HCT116 (cell line): Measurements from ENCODE around the gene ANHX. TPM values are rescaled to one million over a fixed set of nuclear protein-coding genes. Genes with fewer than 3 reads are reported as not detected.

Experiments
- ATAC-seq: fragments of 200-7000 bp; cut with Tn5 transposase; 2 replicates; pipeline ENCODE4 v1.9.1; 2020; ENCODE audit warnings: mild to moderate bottlenecking, moderate library complexity
- BruUV-seq: library from RNA; stranded (reverse); fragments of 400-500 nt; replicated peaks from 2 replicates; lab custom pipeline; 2021; lab: Mats Ljungman, UMichigan
- CTCF ChIA-PET: fragments of 300-600 bp; sonication (Branson Sonifier 250); formaldehyde crosslinking; loops from one replicate; lab custom pipeline; 2021; ENCODE audit warnings: antibody characterized with exemption; lab: Charles Lee
- POLR2A ChIA-PET: fragments of 300-600, 350-600 bp; sonication (Branson Sonifier 250); formaldehyde crosslinking; loops from one replicate; lab custom pipeline; 2021; ENCODE audit warnings: antibody characterized with exemption; lab: Charles Lee
- RAD21 ChIA-PET, 2 experiments: fragments of 300-600 bp; sonication (Branson Sonifier 250); formaldehyde crosslinking; loops; one replicate each; lab custom pipeline; 2023; ENCODE audit warnings: low total read pairs in 2 of 2; ENCODE audit not compliant: uncharacterized antibody in 2 of 2, unreplicated experiment in 2 of 2, low non-redundant PET in 1 of 2; lab: Charles Lee
- DNase-seq: peaks from one replicate; pipeline ENCODE4 v3.0.0-alpha.2; 2010; ENCODE audit warnings: low read depth, low spot score
- H2AFZ ChIP-seq: fragments of 200-600 bp; shearing (Covaris generic), sonication (generic); 2 replicates; pipeline ENCODE4 v1.6.1; 2017; ENCODE audit warnings: low read depth, mixed run types, mixed read lengths, antibody characterized with exemption, low read length; ENCODE audit not compliant: poor library complexity, severe bottlenecking
- H3K27ac ChIP-seq: 2 replicates; pipeline ENCODE4 v1.5.1; 2012; ENCODE audit warnings: low read depth, low read length
- H3K27me3 ChIP-seq: fragments of 200-600 bp; sonication (generic); 2 replicates; pipeline ENCODE4 v1.6.1; 2016; ENCODE audit warnings: mixed run types, low read length, mixed read lengths; ENCODE audit not compliant: insufficient read depth
- H3K36me3 ChIP-seq, 2 experiments: fragments of 200-500 bp in 1 of 2; fragments of 200-600 bp in 1 of 2; sonication (Bioruptor generic) in 1 of 2; sonication (generic) in 1 of 2; 2 replicates each; pipeline versions ENCODE4 v1.5.1 to v1.6.1; 2014 to 2016; ENCODE audit warnings: low read length in 2 of 2, inconsistent platforms in 1 of 2, mixed read lengths in 1 of 2, mixed run types in 1 of 2; ENCODE audit not compliant: insufficient read depth in 2 of 2, control insufficient read depth in 1 of 2
- H3K4me1 ChIP-seq, 2 experiments: fragments of 200-600 bp in 1 of 2; sonication (generic) in 1 of 2; 2 replicates each; pipeline versions ENCODE4 v1.5.1 to v1.6.1; 2012 to 2017; ENCODE audit warnings: low read length in 2 of 2, inconsistent platforms in 1 of 2, mild to moderate bottlenecking in 1 of 2, mixed read lengths in 1 of 2, mixed run types in 1 of 2, moderate library complexity in 1 of 2; ENCODE audit not compliant: insufficient read depth in 2 of 2, control insufficient read depth in 1 of 2
- H3K4me2 ChIP-seq: fragments of 200-600 bp; sonication (generic); 2 replicates; pipeline ENCODE4 v1.6.1; 2017; ENCODE audit warnings: mixed run types, low read length, mixed read lengths
- H3K4me3 ChIP-seq, 2 experiments: fragments of 200-600 bp in 1 of 2; sonication (generic) in 1 of 2; replicated peaks in 1 of 2; 2 replicates each; pipeline ENCODE4 v1.5.1; 2011 to 2016; ENCODE audit warnings: low read length in 2 of 2, control low read depth in 1 of 2, low read depth in 1 of 2, mild to moderate bottlenecking in 1 of 2, mixed read lengths in 1 of 2, mixed run types in 1 of 2
- H3K79me2 ChIP-seq: fragments of 200-600 bp; sonication (generic); 2 replicates; pipeline ENCODE4 v1.6.1; 2017; ENCODE audit warnings: mild to moderate bottlenecking, mixed run types, low read length, moderate library complexity, mixed read lengths; ENCODE audit not compliant: insufficient read depth
- H3K9ac ChIP-seq: fragments of 200-600 bp; sonication (generic); 2 replicates; pipeline ENCODE4 v1.6.1; 2016; ENCODE audit warnings: low read length, mixed read lengths
- H3K9me2 ChIP-seq: fragments of 200-600 bp; sonication (generic), shearing (Covaris generic); 2 replicates; pipeline ENCODE4 v1.6.1; 2017; ENCODE audit warnings: mixed run types, mild to moderate bottlenecking, moderate library complexity; ENCODE audit not compliant: insufficient read depth
- H3K9me3 ChIP-seq, 2 experiments: fragments of 200-500 bp in 1 of 2; fragments of 200-600 bp in 1 of 2; sonication (Bioruptor generic) in 1 of 2; sonication (generic) in 1 of 2; 2 replicates each; pipeline ENCODE4 v1.6.1; 2014 to 2017; ENCODE audit warnings: low read length in 2 of 2, mixed read lengths in 2 of 2, inconsistent platforms in 1 of 2, low read depth in 1 of 2, mild to moderate bottlenecking in 1 of 2, mixed run types in 1 of 2, moderate library complexity in 1 of 2; ENCODE audit not compliant: control insufficient read depth in 1 of 2, insufficient read depth in 1 of 2
- H4K20me1 ChIP-seq: fragments of 200-600 bp; sonication (generic), shearing (Covaris generic); 2 replicates; pipeline ENCODE4 v1.6.1; 2017; ENCODE audit warnings: mixed run types, mild to moderate bottlenecking, moderate library complexity; ENCODE audit not compliant: insufficient read depth
- CBX3 ChIP-seq: IDR thresholded peaks from 2 replicates; pipeline ENCODE4 v1.6.1; 2012; ENCODE audit warnings: low read depth
- CEBPB ChIP-seq: IDR thresholded peaks from 2 replicates; pipeline ENCODE4 v1.6.1; 2012; ENCODE audit warnings: low read depth
- EZH2 ChIP-seq: fragments of 200-600 bp; sonication (generic); IDR thresholded peaks from 2 replicates; pipeline ENCODE4 v1.6.1; 2017; ENCODE audit warnings: antibody characterized with exemption, mixed run types
- EZH2phosphoT487 ChIP-seq: fragments of 200-600 bp; IDR thresholded peaks from 2 replicates; pipeline ENCODE4 v1.6.1; 2018; ENCODE audit warnings: antibody characterized with exemption, borderline replicate concordance
- FOSL1 ChIP-seq: IDR thresholded peaks from 2 replicates; pipeline ENCODE4 v1.6.1; 2012; ENCODE audit warnings: low read depth
- JUND ChIP-seq: IDR thresholded peaks from 2 replicates; pipeline ENCODE4 v1.6.1; 2012
- MAX ChIP-seq: IDR thresholded peaks from 2 replicates; pipeline ENCODE4 v1.6.1; 2012
- POLR2A ChIP-seq: IDR thresholded peaks from 2 replicates; pipeline ENCODE4 v1.7.0; 2011; ENCODE audit warnings: borderline replicate concordance; ENCODE audit not compliant: insufficient read depth, insufficient read length; ENCODE audit errors: extremely low read depth
- POLR2AphosphoS5 ChIP-seq: IDR thresholded peaks from 2 replicates; pipeline ENCODE4 v1.6.1; 2011; ENCODE audit warnings: mild to moderate bottlenecking, low read depth, low read length, moderate library complexity
- RAD21 ChIP-seq: IDR thresholded peaks from 2 replicates; pipeline ENCODE4 v1.6.1; 2012; ENCODE audit warnings: low read depth, mild to moderate bottlenecking
- SIN3A ChIP-seq: IDR thresholded peaks from 2 replicates; pipeline ENCODE4 v1.6.1; 2012; ENCODE audit warnings: low read depth
- SP1 ChIP-seq: IDR thresholded peaks from 2 replicates; pipeline ENCODE4 v1.6.1; 2012; ENCODE audit warnings: low read depth
- YY1 ChIP-seq: IDR thresholded peaks from 2 replicates; pipeline ENCODE4 v1.6.1; 2011; ENCODE audit warnings: low read length, low read depth, moderate library complexity, mild to moderate bottlenecking; ENCODE audit not compliant: insufficient replicate concordance; ENCODE audit errors: extremely low read depth
- ZBTB33 ChIP-seq: IDR thresholded peaks from 2 replicates; pipeline ENCODE4 v1.6.1; 2011; ENCODE audit warnings: mild to moderate bottlenecking, low read length, moderate library complexity; ENCODE audit not compliant: insufficient replicate concordance; ENCODE audit errors: extremely low read depth
- ZFX ChIP-seq: fragments of 450-650 bp; IDR thresholded peaks from 2 replicates; pipeline ENCODE4 v1.6.1; 2017
- ZNF274 ChIP-seq: fragments of 200-500 bp; sonication (Bioruptor generic); IDR thresholded peaks from 2 replicates; pipeline ENCODE4 v1.6.1; 2014; ENCODE audit warnings: mild to moderate bottlenecking, low read depth, low read length, inconsistent platforms
- intact Hi-C: fragments of 100-400 bp; cut with micrococcal nuclease; formaldehyde crosslinking; loops from 2 replicates; pipeline ENCODE4 v1.10.0; 2022
- total RNA-seq: library from RNA; stranded (reverse); gene quantifications from one replicate; pipeline ENCODE4 v1.2.1, GENCODE V29; 2021; ENCODE audit not compliant: unreplicated experiment
- TF ChIP-seq, protein P1 (sequence below): IDR thresholded peaks from 2 replicates; pipeline ENCODE4 v1.6.1; 2012
- TF ChIP-seq, protein P2 (sequence below): IDR thresholded peaks from 2 replicates; pipeline ENCODE4 v1.6.1; 2012; ENCODE audit warnings: low read depth

The ANHX gene
- total RNA-seq, 1 experiment from 2014 or later: not detected

- H3K79me2 ChIP-seq: no peaks in the 10 kb centered on the region
- DNase-seq (no peak), ATAC-seq (no peak)
- no peak overlapping the region for H3K9ac ChIP-seq
- no peaks in the 10 kb centered on the region for H3K27me3 ChIP-seq
- no TSS peak for BruUV-seq
- CTCF ChIA-PET: no interaction called here
- POLR2A ChIA-PET: no interaction called here
- no peak overlapping the region for H3K27ac ChIP-seq
- no peaks in the 10 kb centered on the region; a peak in 1 of 4 replicates for H3K9me3 ChIP-seq
- no peaks in the 10 kb centered on the region for H4K20me1 ChIP-seq
- H3K4me2 ChIP-seq: no peak overlapping the region
- H2AFZ ChIP-seq: no peak overlapping the region
- intact Hi-C loops: no loop called here
- TF ChIP-seq SIN3A (no peak), MAX (no peak), SP1 (no peak), RAD21 (no peak), JUND (no peak), CEBPB (no peak), POLR2AphosphoS5 (no peak), ZFX (no peak), POLR2A (no peak), CBX3 (no peak), EZH2 (no peak), YY1 (no peak), FOSL1 (no peak), ZBTB33 (no peak), EZH2phosphoT487 (no peak), ZNF274 (no peak)
- TF ChIP-seq, protein P1, sequence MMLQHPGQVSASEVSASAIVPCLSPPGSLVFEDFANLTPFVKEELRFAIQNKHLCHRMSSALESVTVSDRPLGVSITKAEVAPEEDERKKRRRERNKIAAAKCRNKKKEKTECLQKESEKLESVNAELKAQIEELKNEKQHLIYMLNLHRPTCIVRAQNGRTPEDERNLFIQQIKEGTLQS: no peak
- TF ChIP-seq, protein P2, sequence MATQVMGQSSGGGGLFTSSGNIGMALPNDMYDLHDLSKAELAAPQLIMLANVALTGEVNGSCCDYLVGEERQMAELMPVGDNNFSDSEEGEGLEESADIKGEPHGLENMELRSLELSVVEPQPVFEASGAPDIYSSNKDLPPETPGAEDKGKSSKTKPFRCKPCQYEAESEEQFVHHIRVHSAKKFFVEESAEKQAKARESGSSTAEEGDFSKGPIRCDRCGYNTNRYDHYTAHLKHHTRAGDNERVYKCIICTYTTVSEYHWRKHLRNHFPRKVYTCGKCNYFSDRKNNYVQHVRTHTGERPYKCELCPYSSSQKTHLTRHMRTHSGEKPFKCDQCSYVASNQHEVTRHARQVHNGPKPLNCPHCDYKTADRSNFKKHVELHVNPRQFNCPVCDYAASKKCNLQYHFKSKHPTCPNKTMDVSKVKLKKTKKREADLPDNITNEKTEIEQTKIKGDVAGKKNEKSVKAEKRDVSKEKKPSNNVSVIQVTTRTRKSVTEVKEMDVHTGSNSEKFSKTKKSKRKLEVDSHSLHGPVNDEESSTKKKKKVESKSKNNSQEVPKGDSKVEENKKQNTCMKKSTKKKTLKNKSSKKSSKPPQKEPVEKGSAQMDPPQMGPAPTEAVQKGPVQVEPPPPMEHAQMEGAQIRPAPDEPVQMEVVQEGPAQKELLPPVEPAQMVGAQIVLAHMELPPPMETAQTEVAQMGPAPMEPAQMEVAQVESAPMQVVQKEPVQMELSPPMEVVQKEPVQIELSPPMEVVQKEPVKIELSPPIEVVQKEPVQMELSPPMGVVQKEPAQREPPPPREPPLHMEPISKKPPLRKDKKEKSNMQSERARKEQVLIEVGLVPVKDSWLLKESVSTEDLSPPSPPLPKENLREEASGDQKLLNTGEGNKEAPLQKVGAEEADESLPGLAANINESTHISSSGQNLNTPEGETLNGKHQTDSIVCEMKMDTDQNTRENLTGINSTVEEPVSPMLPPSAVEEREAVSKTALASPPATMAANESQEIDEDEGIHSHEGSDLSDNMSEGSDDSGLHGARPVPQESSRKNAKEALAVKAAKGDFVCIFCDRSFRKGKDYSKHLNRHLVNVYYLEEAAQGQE: no peak
- no peaks in the 10 kb centered on the region for H3K9me2 ChIP-seq
- H3K4me1 ChIP-seq: no peaks in the 10 kb centered on the region
- no peaks in the 10 kb centered on the region for H3K36me3 ChIP-seq
- no peak overlapping the region for H3K4me3 ChIP-seq
- RAD21 ChIA-PET: no interaction called here
Observed at GRCh38 chr12:133264173-133264572, 28.5 kb upstream of the ANHX start.
